GM18505 (cell line): Measurements from ENCODE around the gene LGALS7B.
"Not testable (repeated sequence)": the region's sequence is repeated elsewhere in the genome, so short reads cannot be mapped to it uniquely, and the experiment has no call there.

Experiments
- ATAC-seq: cut with Tn5 transposase; IDR thresholded peaks from one replicate; pipeline ENCODE4 v1.9.1; 2021; ENCODE audit not compliant: unreplicated experiment
- POLR2A ChIP-seq: IDR thresholded peaks from 4 replicates; pipeline ENCODE4 v1.6.1; 2011; ENCODE audit warnings: borderline replicate concordance; ENCODE audit not compliant: insufficient read depth, insufficient read length; ENCODE audit errors: extremely low read depth

LGALS7B gene

DNA sequence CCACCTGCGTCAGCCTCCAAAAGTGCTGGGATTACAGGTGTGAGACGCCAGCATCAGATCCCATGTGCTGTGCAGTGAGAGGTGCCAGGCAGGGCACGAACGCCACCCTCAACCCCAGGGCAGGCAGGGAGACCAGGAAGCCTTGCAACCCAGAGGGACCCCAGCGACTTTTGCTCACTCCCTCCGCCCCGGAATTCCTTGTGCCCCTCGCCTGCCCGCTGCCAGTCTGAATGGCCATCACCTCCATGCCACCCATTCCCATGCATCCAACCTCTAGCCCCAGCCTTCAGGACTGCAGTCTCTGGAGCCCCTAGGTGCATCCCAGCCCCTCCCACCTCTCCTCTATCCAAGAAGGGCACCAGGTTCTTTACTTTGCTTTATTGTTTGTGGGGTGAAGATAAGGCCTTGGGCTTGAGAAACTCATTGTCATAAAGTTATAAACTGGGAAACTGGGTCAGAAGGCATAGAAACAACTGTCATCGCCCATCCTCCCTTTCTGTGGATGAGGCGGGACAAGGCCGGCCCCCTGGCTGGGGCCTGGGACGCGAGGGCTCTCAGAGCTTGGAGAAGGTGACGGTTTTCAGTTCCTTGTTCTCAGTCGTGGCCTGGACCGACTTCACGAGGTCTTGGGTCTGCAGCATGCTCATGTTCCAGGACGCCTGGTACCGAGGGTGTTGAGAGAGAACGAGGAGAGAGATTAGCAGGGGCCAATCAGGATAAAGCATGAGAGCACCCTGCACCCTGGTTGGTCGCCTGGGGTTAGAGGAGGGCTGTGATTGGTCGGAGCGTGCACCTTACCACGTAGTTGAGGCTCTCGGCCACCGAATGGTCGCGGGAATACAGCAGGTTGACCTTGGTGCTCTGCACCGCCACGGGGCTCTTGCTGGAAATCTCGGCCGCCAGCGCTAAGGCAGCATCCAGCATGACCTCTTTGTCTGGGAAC is 26.3 kb downstream of the LGALS7B start:
- TF ChIP-seq POLR2A: no peak
- ATAC-seq: no peak

DNA sequence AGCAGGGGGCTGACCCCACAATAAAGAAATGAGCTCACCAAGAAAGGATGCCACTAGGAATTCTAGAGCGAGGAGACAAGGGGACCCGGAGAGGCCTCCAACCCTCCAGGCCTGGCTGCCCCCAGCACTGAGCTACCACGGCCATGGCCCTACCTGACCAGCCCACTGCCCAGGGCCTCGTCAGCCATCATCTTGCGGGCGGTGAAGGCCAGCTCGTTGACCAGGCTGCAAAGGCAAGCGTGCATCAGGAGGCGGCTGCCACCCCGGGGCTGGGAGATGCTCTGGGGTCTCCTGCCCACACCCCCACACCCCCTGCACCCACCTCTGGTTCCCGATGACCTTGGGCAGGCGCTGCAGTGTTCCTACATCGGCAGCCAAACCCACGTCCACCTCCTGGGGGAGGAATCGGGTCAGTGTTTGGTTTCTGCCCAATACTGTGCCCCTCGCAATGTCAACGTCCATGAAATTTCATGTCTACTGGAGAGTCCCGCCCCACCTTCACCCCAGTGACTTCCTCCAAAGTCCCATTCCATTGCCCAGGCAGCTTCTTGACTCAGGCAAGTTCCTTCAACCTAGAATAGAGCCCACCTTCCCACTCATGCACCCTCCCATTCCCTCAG is 27.2 kb downstream of the LGALS7B start:
- TF ChIP-seq POLR2A: no peak
- ATAC-seq: no peak

DNA sequence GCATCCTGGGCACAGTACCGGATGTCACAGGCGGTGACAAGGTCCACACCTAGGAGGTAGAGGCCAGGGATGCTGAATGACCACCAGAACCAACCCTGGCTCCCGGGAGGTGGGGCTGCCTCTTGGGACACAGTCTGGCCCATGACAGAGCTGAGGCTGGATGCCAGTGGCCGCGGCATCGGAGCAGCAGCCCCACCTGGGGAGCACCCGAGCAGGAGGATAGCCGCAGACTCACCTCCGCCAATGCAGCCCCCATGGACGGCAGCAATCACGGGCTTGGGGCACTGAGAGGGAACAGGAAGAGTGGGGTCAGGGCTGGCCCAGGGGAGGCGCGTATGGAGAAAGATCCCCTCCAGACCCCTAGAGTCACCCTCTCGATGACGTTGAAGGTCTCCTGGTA is 28.1 kb downstream of the LGALS7B start:
- no peak for TF ChIP-seq POLR2A
- ATAC-seq: no peak

DNA sequence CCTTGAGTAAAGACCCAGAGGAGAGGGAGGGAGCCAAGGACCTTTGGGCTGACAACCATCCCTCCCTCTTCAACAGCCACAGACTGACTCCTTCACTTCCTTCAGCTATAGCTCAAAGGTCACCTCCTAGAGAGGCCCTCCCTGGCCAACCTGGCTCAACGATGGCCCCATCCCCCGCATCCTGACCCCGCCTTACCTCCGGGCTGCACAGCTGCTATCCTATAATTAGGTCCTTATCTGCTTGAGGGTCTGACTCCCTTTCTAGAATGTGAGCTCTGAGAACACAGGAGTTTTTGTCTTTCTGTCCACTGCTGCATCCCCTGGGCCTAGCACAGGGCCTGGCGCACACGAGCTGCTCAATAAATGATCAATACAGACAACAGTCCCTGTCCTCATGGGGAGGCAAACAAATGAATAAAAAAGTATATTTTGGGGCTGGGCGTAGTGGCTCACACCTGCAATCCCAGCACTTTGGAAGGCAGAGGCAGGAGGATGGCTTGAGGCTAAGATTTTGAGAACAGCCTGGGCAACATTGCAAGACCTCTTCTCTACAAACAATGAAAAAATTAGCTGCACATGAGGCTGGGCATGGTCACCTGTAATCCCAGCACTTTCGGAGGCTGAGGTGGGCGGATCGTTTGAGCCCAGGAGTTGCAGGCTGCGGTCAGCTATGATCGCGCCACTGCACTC is 30.4 kb downstream of the LGALS7B start:
- no peak for ATAC-seq
- TF ChIP-seq POLR2A: no peak

DNA sequence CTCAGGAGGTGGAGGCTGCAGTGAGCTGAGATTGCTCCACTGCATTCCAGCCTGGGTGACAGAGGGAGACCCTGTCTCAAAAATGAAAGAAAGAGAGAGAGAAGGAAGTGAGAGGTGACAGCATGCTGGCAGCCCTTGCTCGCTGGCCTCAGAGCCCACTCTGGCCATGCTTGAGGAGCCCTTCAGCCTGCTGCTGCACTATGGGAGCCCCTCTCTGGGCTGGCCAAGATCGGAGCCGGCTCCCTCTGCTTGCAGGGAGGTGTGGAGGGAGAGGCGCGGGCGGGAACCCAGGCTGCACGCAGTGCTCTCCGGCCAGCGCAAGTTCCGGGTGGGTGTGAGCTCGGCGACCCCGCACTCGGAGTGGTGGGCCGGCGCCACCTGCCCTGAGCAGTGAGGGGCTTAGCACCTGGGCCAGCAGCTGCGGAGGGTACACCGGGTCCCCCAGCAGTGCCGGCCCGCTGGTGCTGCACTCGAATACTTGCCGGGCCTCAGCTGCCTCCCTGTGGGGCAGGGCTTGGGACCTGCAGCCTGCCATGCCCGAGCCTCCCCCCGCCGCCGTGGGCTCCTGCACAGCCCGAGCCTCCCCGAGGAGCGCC is 32.3 kb downstream of the LGALS7B start:
- ATAC-seq: not testable (repeated sequence)

DNA sequence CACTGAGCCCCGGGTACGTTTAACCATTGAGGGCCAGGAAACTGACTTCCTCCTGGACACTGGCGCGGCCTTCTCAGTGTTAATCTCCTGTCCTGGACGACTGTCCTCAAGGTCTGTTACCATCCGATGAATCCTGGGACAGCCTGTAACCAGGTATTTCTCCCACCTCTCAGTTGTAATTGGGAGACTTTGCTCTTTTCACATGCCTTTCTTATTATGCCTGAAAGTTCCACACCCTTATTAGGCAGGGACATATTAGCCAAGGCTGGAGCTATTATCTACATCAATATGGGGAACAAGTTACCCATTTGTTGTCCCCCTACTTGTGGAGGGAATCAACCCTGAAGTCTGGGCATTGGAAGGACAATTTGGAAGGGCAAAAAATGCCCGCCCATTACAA is 36.9 kb downstream of the LGALS7B start:
- not testable (repeated sequence) for ATAC-seq

DNA sequence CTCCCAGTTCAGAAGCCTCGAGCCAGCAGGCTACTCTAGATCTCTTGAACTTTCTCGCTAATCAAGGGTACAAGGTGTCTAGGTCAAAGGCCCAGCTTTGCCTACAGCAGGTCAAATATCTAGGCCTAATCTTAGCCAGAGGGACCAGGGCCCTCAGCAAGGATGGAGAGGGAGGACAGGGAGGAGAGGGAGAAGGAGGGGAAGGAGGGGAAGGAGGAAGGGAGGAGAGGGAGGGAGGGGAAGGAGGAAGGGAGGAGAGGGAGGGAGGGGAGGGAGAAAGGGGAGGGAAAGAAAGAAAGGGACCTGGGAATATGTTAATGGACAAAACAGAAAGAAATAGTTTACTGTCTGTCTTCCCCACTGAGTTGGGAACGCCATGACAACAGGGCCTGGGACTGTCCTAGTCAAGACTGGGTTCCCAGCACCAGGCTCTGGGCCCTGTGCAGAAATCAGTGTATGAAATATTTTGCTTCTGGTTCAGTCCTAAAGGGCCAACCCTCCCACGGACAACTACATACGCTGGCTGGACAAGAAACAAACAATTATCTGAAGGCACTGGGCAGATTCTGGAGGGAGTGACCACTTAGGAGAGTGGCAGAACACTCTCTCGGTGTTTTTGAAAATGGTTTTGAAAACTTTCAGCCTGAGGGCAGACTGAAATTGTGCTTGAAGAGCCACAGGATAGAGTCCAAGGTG is 38.0 kb downstream of the LGALS7B start:
- no peak for TF ChIP-seq POLR2A
- ATAC-seq: no peak

DNA sequence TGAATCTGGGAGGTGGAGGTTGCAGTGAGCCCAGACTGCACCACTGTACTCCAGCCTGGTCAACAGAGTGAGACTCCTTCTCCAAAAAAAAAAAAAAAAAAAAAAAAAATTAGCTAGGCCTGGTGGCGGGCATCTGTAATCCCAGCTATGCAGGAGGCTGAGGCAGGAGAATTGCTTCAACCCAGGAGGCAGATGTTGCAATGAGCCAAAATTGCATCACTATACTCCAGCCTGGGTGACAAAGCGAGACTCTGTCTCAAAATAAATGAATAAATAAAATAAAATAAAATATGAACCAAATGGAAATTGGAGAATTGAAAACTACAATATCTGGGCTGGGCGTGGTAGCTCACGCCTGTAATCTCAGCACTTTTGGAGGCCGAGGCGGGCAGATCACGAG is 40.2 kb downstream of the LGALS7B start:
- not testable (repeated sequence) for ATAC-seq

DNA sequence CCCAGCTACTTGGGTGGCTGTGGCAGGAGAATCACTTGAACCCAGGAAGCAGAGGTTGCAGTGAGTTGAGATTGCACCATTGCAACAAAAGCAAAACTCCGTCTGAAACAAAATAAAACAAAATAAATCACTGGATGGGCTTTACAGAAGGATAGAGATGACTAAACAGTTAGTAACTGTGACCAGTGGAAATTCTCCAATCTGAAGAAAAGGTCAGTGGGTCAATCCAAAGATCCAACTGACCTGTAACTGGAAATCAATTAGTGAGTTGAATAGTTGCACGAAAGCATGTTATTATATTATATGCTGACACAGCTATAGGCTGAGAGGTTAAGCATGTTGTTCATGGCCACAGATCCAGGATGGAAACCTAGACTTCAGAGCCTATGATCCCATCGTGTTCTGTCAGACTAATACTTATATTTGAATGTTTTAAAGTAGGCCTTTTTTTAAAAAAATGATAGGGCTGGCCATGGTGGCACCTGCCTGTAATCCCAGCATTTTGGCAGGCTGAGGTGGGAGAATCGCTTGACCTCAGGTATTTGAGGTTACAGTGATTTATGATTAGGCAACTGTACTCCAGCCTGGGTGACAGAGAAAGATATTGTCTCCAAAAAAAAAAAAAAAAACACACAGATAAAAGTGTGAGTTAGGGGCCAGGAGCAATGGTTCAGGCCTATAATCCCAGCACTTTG is 41.2 kb downstream of the LGALS7B start:
- no peak for ATAC-seq
- no peak for TF ChIP-seq POLR2A

DNA sequence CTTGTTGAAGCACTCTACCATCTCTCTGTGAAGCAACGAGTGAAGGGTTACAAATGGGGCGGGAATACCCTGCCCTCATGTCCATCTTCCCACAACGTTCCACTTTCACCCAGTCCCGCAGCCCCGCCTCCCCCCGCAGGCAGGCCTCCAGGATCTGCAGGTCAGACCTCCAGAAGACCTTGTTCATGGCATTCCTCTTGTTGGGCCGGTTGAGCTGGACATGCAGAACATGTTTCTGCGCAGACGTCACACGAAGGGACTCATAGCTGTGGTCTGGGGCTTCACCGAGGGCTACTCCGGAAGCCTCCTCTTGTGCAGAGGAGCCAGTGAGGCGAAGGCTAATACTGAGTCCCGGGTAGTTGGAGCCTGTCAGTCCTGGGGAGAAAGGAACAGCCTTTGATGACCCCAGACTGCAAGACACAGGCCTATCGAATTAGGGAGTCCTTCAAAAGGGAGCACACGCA is 42.2 kb downstream of the LGALS7B start:
- ATAC-seq: peak; percentile 22
- no peak for TF ChIP-seq POLR2A

DNA sequence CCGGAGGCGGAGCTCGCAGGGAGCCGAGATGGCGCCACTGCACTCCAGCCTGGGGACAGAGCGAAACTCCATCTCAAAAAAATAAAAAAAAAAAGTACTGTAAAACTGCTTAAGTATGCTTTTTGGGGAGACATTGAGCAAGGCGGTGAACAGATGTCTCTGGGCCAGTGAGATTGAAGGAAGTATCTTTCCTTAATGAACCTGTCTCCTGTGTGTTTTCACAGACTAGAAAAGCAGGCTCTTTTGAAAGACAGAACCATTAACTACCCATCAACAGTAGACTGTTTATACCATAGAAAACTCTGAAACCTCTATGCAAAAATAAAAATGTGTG is 44.1 kb downstream of the LGALS7B start:
- TF ChIP-seq POLR2A: no peak
- ATAC-seq: no peak

DNA sequence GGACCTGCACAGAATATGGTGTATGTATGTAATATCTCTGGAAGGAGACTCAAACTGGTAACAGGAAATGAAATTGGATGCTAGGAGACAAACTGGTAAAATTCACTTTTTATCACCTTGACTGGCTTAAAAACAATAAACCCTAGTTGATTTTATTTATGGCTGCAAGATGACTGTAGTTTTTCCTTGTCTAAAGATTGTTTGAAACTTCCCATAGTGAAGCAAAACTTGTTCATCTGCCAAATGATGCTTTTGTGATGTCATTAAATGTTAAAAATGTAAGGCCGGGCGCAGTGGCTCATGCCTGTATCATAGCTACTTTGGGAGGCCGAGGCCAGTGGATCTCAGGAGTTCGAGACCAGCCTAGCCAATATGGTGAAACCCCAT is 45.1 kb downstream of the LGALS7B start:
- ATAC-seq: no peak
- TF ChIP-seq POLR2A: no peak

DNA sequence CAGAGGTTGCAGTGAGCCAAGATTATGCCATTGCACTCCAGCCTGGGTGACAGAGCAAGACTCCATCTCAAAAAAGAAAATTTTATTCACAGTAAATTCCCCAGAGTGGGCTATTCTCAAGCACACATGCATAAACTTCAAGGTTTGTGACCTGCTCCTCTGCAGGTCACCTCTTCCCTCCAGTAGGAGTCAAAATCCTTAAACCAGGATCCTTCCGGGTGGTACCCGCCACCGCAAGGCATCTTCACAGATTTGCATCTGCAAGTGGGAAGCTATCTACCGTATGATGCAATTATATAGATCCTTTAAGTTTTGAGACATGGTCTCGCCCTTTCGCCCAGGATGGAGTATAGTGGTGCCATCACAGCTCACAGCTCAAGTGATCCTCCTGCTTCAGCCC is 45.6 kb downstream of the LGALS7B start:
- no peak for ATAC-seq
- TF ChIP-seq POLR2A: no peak
